ENCODE results near the gene GSE1.

The GSE1 gene

DNA sequence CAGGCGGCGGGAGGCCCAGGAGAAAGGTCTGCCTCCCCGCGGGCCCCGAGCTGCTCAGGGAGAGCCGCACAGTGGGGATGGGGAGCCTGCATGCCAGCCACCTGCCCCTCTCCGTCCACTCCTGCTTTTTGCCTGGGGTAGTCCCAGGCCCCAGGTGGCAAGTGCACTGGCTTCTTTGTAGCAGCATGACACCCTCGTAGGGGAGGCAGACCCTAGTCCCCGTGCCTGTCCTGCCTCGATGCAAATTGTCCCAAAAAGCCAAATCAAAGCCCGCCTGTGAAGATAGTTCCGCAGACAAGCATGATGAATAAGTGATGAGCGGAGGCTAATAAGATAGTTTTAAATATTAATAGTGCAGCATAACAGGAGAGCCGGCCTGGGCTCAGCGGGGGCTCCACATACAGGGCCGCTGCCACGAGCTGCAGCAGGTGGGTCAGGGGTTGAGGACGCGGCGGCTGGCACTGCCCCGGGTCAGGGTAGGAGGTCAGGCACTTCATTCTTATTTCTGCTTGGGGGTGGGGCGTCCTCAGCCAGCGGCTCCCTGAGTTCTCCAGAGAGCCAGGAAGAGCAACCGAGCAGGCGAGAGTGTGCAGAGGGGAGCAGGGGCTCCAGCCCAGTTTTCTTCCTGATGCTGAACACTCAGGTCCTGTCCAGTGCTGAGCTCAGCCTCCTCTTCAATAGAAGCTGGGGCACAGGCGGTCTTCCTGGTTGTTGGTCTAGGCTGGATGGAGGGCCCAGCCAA lies 48.8 kb downstream of the GSE1 start:
- in situ Hi-C loops (cut with HindIII; ENCODE audit: low pct_ligation_motif_present, low pct_unique_long_range_greater_than_20kb, low sequenced_read_pairs), result no loop called here
- DNase-seq, result no peak

DNA sequence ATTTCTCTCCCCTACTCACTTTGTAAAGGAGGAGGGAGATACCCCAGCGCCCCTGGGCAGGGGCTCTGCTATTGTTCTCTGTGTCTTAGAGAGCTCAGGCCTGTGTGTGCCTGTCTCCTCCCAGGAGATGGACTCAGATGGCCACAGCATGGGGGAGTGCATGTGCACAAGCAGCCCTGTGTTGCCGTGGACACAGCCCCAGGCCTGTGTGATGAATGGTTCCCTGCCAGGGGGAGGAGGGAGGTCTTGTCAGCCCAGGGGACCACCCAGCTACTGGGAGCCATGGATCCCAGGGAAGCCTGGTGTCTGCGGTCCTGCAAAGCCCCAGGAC lies 49.3 kb downstream of the GSE1 start:
- in situ Hi-C loops (cut with HindIII; ENCODE audit: low pct_ligation_motif_present, low pct_unique_long_range_greater_than_20kb, low sequenced_read_pairs), result no loop called here
- DNase-seq, result no peak

DNA sequence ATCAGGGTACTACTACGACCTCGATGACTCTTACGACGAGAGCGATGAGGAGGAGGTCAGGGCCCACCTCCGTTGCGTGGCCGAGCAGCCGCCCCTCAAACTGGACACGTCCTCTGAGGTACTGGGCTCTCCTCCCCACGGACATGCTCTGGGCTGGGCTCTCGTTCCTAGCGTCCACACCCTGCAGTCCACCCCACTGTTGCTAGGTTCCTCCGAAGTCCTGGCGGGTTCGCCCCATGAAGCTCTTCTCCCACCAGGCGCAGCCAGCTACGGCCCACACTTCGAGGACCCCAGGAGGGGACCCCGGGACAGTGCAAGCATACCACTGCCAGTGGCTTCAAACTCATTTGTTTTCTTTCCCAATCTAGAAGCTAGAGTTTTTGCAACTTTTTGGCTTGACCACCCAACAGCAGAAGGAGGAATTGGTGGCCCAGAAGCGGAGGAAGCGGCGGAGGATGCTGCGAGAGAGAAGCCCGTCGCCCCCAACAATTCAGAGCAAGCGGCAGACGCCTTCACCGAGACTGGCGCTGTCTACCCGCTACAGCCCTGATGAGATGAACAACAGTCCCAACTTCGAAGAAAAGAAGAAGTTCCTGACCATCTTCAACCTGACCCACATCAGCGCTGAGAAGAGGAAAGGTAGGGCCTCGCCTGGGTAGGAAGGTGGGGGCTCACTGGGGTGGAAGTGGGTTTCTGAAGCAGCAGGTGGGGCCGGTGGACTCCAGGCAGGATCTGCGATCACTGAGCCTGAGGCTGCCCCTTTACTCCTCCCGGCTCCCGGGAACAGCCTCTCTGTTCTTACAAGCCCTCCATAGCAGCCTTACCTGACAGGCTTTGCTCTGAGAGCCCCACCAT lies 50.1 kb downstream of the GSE1 start:
- in situ Hi-C loops (cut with HindIII; ENCODE audit: low pct_ligation_motif_present, low pct_unique_long_range_greater_than_20kb, low sequenced_read_pairs), result no loop called here
- no peak for DNase-seq

DNA sequence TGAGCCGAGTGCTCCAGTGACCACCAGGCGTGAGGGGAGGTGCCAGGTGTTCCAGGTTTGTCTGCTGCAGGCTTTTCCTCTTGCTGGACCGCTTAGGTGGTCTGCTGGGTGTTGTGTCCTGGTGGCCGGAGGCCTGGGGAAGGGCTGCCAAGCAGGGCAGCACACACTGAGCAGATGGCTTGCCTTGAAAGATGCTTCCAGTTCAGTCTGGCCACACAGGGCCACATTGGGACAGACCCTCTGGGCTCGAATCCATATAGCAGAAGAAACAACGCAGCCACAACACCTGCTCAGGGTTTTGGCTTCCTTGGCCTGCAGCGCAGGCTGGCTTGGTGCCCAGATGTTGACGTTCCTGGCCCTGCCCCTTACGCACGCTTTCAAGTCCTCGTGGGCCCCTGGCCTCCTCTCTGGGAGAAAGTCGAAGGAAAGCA lies 50.8 kb downstream of the GSE1 start:
- in situ Hi-C loops (cut with HindIII; ENCODE audit: low pct_ligation_motif_present, low pct_unique_long_range_greater_than_20kb, low sequenced_read_pairs), result no loop called here
- no peak for DNase-seq

DNA sequence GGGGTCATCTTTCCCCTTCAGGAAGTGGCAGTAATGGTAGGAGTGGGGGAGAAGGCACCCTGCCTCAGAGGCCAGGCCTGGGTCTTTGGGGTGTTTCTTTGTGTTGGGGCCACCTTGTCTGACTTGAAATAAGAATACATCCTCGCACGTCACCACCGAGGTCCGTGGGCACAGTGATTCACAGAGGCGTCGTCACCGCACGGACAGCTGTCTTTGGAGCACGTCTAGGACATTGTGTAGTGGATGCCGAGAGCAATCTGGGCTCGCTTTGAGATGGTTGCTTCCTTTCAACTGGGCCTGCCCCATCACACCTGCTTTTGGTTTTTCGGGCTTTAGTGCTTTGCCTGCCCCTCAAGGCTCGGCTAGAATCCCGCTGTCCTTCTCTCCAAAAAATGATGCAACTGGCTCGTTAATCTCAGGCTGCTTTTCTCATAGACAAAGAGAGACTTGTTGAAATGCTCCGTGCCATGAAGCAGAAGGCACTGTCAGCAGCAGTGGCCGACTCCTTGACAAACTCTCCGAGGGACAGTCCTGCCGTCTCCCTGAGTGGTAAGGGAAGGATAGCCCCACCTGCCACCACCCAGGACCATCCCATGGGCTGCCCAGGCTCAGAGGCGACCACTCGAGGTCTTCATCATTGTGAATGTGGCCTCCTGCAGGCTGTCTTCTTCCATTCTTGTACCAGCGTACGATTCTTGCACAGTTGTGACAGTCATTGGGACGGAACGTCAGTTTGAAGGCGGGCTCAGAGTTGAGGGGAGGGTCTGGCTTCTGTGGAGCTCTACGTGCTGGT lies 51.7 kb downstream of the GSE1 start:
- DNase-seq, result no peak
- in situ Hi-C loops (cut with HindIII; ENCODE audit: low pct_ligation_motif_present, low pct_unique_long_range_greater_than_20kb, low sequenced_read_pairs), result no loop called here

- DNase-seq, result no peak
- in situ Hi-C loops (cut with HindIII; ENCODE audit: low pct_ligation_motif_present, low pct_unique_long_range_greater_than_20kb, low sequenced_read_pairs), result no loop called here
These were observed 52.2 kb downstream of the GSE1 start for GRCh38 chr16:85665373-85665740.

- DNase-seq, result no peak
- in situ Hi-C loops (cut with HindIII; ENCODE audit: low pct_ligation_motif_present, low pct_unique_long_range_greater_than_20kb, low sequenced_read_pairs), result no loop called here
These were observed 52.8 kb downstream of the GSE1 start for GRCh38 chr16:85665929-85666328.

GRCh38 chr16:85667261-85667660 lies 54.1 kb downstream of the GSE1 start:
- no peak for DNase-seq
- in situ Hi-C loops (cut with HindIII; ENCODE audit: low pct_ligation_motif_present, low pct_unique_long_range_greater_than_20kb, low sequenced_read_pairs), result no loop called here

GRCh38 chr16:85667841-85668413 lies 54.8 kb downstream of the GSE1 start:
- DNase-seq, result no peak
- in situ Hi-C loops (cut with HindIII; ENCODE audit: low pct_ligation_motif_present, low pct_unique_long_range_greater_than_20kb, low sequenced_read_pairs), result no loop called here

DNA sequence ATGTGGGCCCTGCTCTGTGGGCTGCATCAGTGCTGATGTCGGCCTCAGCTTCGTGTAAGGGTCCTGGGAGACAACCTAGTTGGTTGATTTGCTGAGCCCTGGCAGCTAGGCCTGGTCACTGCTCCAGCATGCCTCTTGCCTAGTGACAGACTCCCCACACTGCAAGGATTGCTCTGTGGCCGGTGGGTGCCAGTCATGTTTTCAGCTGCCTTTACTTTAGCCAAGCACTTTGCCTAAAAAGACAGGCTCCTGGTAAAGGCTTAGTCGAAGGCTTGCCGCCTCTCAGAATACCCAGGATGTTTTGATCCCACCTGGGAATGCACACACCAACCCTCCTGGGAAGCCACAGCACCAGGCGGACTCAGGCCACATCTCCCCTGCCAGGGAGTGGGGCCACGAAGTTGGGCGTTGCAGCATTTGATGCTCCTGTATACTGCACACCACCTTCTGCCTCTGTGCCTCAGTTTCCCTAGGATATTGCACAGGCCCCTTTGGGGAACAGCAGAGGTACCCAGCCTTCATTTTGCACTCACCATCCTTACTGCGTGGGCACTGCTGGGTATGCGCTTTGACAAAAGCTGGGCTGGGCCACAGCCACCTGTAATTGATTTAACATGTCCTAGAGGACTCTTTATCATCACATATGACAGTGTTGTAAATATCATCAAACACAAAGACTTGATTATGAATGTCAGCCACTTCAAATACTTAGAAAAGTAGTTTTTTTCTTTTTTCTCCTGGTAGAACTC lies 55.7 kb downstream of the GSE1 start:
- in situ Hi-C loops (cut with HindIII; ENCODE audit: low pct_ligation_motif_present, low pct_unique_long_range_greater_than_20kb, low sequenced_read_pairs), result no loop called here
- DNase-seq, result no peak

DNA sequence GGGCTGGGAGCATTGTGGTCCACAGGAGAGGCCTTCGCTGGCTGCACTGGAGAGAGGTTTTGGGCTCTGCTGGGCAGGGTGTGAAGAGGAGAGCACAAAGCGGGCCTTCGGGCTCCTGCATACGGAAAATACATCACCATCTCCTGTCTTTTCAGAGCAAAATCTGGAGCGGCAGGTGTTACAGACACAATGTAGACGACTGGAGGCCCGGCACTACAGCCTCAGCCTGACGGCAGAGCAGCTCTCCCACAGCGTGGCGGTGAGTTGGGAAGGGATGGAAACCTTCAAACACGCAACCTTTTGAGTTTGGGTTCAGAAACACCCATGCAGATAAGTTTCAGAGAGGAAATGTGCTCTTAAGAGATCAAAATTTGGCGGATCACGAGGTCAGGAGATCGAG lies 57.7 kb downstream of the GSE1 start:
- no peak for DNase-seq
- in situ Hi-C loops (cut with HindIII; ENCODE audit: low pct_ligation_motif_present, low pct_unique_long_range_greater_than_20kb, low sequenced_read_pairs), result no loop called here

- in situ Hi-C loops (cut with HindIII; ENCODE audit: low pct_ligation_motif_present, low pct_unique_long_range_greater_than_20kb, low sequenced_read_pairs), result no loop called here
- DNase-seq, result no peak
These were observed 60.7 kb downstream of the GSE1 start for GRCh38 chr16:85673529-85674417.

GRCh38 chr16:85674418-85674755 lies 61.3 kb downstream of the GSE1 start:
- DNase-seq, result no peak
- in situ Hi-C loops (cut with HindIII; ENCODE audit: low pct_ligation_motif_present, low pct_unique_long_range_greater_than_20kb, low sequenced_read_pairs), result no loop called here

GRCh38 chr16:85674828-85675227 lies 61.7 kb downstream of the GSE1 start:
- no peak for DNase-seq
- in situ Hi-C loops (cut with HindIII; ENCODE audit: low pct_ligation_motif_present, low pct_unique_long_range_greater_than_20kb, low sequenced_read_pairs), result no loop called here

DNA sequence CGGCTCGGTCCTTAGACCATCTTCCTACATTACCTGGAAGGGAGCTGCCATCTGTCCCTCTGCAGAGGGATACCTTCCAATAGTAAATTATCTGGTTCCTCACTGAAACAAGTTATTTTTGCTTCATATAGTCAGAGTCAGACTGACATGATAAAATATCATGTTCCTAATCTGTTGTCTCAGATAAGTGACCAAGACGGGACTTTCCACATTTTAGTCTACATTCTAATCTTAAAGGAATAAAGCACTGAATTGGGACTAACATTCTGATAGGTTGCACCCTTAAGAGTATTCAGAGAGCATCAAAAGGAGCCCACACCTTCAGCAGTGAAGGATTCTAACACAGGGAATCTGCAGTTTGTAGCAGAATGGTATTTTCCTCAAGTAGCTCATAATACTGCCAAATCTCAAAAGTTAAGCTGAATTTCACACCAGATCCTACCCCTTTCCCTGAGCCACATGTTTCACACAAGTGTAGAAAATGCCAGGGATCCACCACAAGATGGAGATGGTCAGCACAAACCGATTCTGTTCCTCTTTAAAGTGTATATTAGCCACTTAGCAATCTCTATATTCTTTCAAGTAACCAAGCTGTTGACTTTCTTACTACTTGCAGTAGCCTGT lies 62.2 kb downstream of the GSE1 start:
- in situ Hi-C loops (cut with HindIII; ENCODE audit: low pct_ligation_motif_present, low pct_unique_long_range_greater_than_20kb, low sequenced_read_pairs), result no loop called here
- peak; percentile 46 for DNase-seq

DNA sequence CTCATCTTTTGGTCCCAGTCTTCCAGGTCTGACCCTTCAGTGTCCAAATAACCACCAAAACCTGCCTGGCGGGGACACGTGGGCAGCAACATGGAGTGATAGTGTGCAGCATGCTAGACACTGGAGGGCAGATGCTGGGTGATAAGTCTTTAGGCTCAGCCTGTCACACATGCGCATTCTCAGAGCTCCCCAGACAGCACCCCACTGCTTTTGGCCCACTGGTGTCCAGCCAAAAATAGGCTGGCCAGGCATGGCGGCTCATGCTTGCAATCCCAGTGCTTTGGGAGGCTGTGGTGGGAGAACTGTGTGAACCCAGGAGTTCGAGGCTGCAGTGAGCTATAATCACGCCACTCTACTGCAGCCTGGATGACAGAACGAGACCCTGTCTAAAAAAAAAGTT lies 63.3 kb downstream of the GSE1 start:
- in situ Hi-C loops (cut with HindIII; ENCODE audit: low pct_ligation_motif_present, low pct_unique_long_range_greater_than_20kb, low sequenced_read_pairs), result no loop called here
- DNase-seq, result no peak

GRCh38 chr16:85677383-85677967 lies 64.4 kb downstream of the GSE1 start:
- no peak for DNase-seq
- in situ Hi-C loops (cut with HindIII; ENCODE audit: low pct_ligation_motif_present, low pct_unique_long_range_greater_than_20kb, low sequenced_read_pairs), result no loop called here

All from ACHN (cell line).